GM12878 (cell line): ENCODE data around the gene TMEM272. TPM values are rescaled to one million over a fixed set of nuclear protein-coding genes. Genes with fewer than 3 reads are reported as not detected.

Experiments
- ATAC-seq: fragments of 200-7000 bp; cut with Tn5 transposase; 3 replicates; pipeline ENCODE4 v1.9.1; 2020; ENCODE audit warnings: mild to moderate bottlenecking, moderate library complexity
- BruUV-seq: library from RNA; stranded (reverse); fragments of 400-500 nt; replicated peaks from 2 replicates; lab custom pipeline; 2021; lab: Mats Ljungman, UMichigan
- CTCF ChIA-PET: fragments of 300-600 bp; sonication (Branson Sonifier 250); formaldehyde crosslinking; extraction: SDS; loops from one replicate; lab custom pipeline; 2021; ENCODE audit warnings: inconsistent platforms; lab: Yijun Ruan, JAX
- POLR2A ChIA-PET: fragments of 350-600 bp; formaldehyde crosslinking; extraction: SDS; loops from one replicate; lab custom pipeline; 2021; ENCODE audit warnings: inconsistent platforms; lab: Charles Lee
- RAD21 ChIA-PET: fragments of 300-600 bp; sonication (Branson Sonifier 250); formaldehyde crosslinking; loops from one replicate; lab custom pipeline; 2023; ENCODE audit warnings: antibody characterized with exemption; ENCODE audit not compliant: unreplicated experiment; lab: Charles Lee
- SMC1A ChIA-PET: fragments of 300-600 bp; sonication (Branson Sonifier 250); formaldehyde crosslinking; loops from one replicate; lab custom pipeline; 2023; ENCODE audit not compliant: unreplicated experiment, uncharacterized antibody; lab: Charles Lee
- DNase-seq: peaks from one replicate; pipeline ENCODE4 v3.0.0-alpha.2; 2011; ENCODE audit warnings: low read depth, low spot score
- FAIRE-seq: peaks from 3 replicates; lab custom pipeline; 2011; peaks lifted over from hg19 to GRCh38; lab: Jason Lieb, UNC
- H2AFZ ChIP-seq: 2 replicates; pipeline ENCODE4 v1.6.0; 2011; ENCODE audit warnings: low read depth, low read length, control low read depth; ENCODE audit not compliant: control insufficient read depth
- H3K27ac ChIP-seq: 2 replicates; pipeline ENCODE4 v1.5.1; 2011; ENCODE audit warnings: control low read depth; ENCODE audit not compliant: control insufficient read depth, insufficient read depth
- H3K27me3 ChIP-seq, 2 experiments: replicated peaks in 1 of 2; 2 replicates each; pipeline versions ENCODE4 v1.6.0 to v1.6.1; 2011; ENCODE audit warnings: low read length in 1 of 2; ENCODE audit not compliant: control insufficient read depth in 2 of 2, insufficient read depth in 2 of 2
- H3K36me3 ChIP-seq, 2 experiments: 2 replicates each; pipeline ENCODE4 v1.5.1; 2011; ENCODE audit warnings: low read length in 1 of 2; ENCODE audit not compliant: control insufficient read depth in 2 of 2, insufficient read depth in 2 of 2
- H3K4me1 ChIP-seq: 2 replicates; pipeline ENCODE4 v1.6.1; 2011; ENCODE audit warnings: mild to moderate bottlenecking, low read length, moderate library complexity, mixed read lengths; ENCODE audit not compliant: control insufficient read depth, insufficient read depth
- H3K4me2 ChIP-seq: 2 replicates; pipeline ENCODE4 v1.6.0; 2011; ENCODE audit warnings: control low read depth; ENCODE audit not compliant: control insufficient read depth, insufficient read depth
- H3K4me3 ChIP-seq: fragments of 200-600 bp; sonication (generic); 2 replicates; pipeline ENCODE4 v1.5.1; 2016
- H3K79me2 ChIP-seq: 2 replicates; pipeline ENCODE4 v1.6.0; 2011; ENCODE audit warnings: low read length; ENCODE audit not compliant: control insufficient read depth, insufficient read depth
- H3K9ac ChIP-seq: 2 replicates; pipeline ENCODE4 v1.8.0; 2011; ENCODE audit warnings: low read length, control low read depth, mixed read lengths; ENCODE audit not compliant: control insufficient read depth, insufficient read depth
- H3K9me3 ChIP-seq: replicated peaks from 3 replicates; pipeline ENCODE4 v1.5.1; 2011; ENCODE audit warnings: mild to moderate bottlenecking, low read length; ENCODE audit not compliant: control insufficient read depth, insufficient read depth
- H4K20me1 ChIP-seq: 2 replicates; pipeline ENCODE4 v1.6.0; 2011; ENCODE audit not compliant: control insufficient read depth, insufficient read depth
- BACH1 ChIP-seq: fragments of 450-650 bp; IDR thresholded peaks from 2 replicates; pipeline ENCODE4 v1.6.1; 2017; ENCODE audit warnings: mild to moderate bottlenecking, borderline replicate concordance
- CBX5 ChIP-seq: sonication (generic); IDR thresholded peaks from 2 replicates; pipeline ENCODE4 v1.6.1; 2016; ENCODE audit warnings: low read depth, moderate library complexity, mild to moderate bottlenecking, inconsistent platforms
- CTCF ChIP-seq, 3 experiments: IDR thresholded peaks in 2 of 3; conservative IDR thresholded peaks in 1 of 3; 2 replicates each; pipeline ENCODE4 v1.5.1; 2011; ENCODE audit warnings: low read depth in 3 of 3, low read length in 3 of 3, mild to moderate bottlenecking in 3 of 3, control low read depth in 2 of 3, moderate library complexity in 2 of 3, inconsistent platforms in 1 of 3, mixed read lengths in 1 of 3; ENCODE audit not compliant: control insufficient read depth in 2 of 3, insufficient read depth in 1 of 3; ENCODE audit errors: extremely low read depth in 1 of 3
- KAT2A ChIP-seq: conservative IDR thresholded peaks from 2 replicates; pipeline ENCODE4 v1.6.1; 2011; ENCODE audit warnings: low read depth, low read length; ENCODE audit not compliant: control insufficient read depth
- RAD21 ChIP-seq: IDR thresholded peaks from 2 replicates; pipeline ENCODE4 v1.6.1; 2011; ENCODE audit warnings: mild to moderate bottlenecking, low read depth, low read length, moderate library complexity; ENCODE audit not compliant: insufficient read depth
- SMC3 ChIP-seq: IDR thresholded peaks from 2 replicates; pipeline ENCODE4 v1.6.1; 2011; ENCODE audit warnings: low read length, improper control_type of control experiment, borderline replicate concordance
- SPI1 ChIP-seq: IDR thresholded peaks from 2 replicates; pipeline ENCODE4 v1.6.1; 2011; ENCODE audit warnings: low read depth, mild to moderate bottlenecking, low read length, moderate library complexity, borderline replicate concordance; ENCODE audit not compliant: insufficient read depth
- WGBS: methylation state at CpG from one replicate; pipeline ENCODE4 v1.1.6; 2016; ENCODE audit warnings: low lambda C conversion rate; ENCODE audit not compliant: insufficient replicate concordance, insufficient coverage; ENCODE audit errors: missing lambda C conversion rate; 5-methylcytosine and 5-hydroxymethylcytosine counted together
- in situ Hi-C: fragments of 300-500 bp; cut with MboI; formaldehyde crosslinking; loops from 9 replicates; pipeline ENCODE4 v1.14.3; 2018; ENCODE audit warnings: mixed read lengths
- intact Hi-C: fragments of 100-400 bp; cut with micrococcal nuclease; formaldehyde crosslinking; loops from one replicate; pipeline ENCODE4 v1.14.2; 2022; ENCODE audit not compliant: unreplicated experiment
- polyA plus RNA-seq, 11 experiments: library from polyadenylated mRNA; depleted of rRNA in 4 of 11; unstranded in 6 of 11; stranded (reverse) in 5 of 11; fragments of >200 nt; fragmentation: Nextera tagmentation in 4 of 11; fragmentation: Illumina TruSeq in 1 of 11; extraction: Ambion mirVana in 4 of 11; extraction: Trizol in 1 of 11; gene quantifications; 1 replicate in 1 of 11; 2 replicates in 10 of 11; pipeline versions ENCODE4 v1.2.1 to v1.2.3, GENCODE V29; 2011 to 2016; ENCODE audit warnings: inconsistent platforms in 2 of 11, missing spikeins in 2 of 11, low read depth in 1 of 11
- total RNA-seq, 4 experiments: library from RNA; depleted of rRNA in 3 of 4; stranded (reverse); fragments of >200 nt in 3 of 4; fragmentation: Illumina TruSeq in 1 of 4; extraction: Trizol in 1 of 4; gene quantifications; 2 replicates each; pipeline versions ENCODE4 v1.2.1 to v1.2.3, GENCODE V29; 2013 to 2021

The TMEM272 gene
- total and polyA plus RNA-seq, 10 of the 15 experiments (the other 5 are each of a cell fraction or from before 2014, with no cell fraction given): 0.01 to 0.04 TPM; not detected in 8

GRCh38 chr13:51781246-51782022 is 63.5 kb downstream of the TMEM272 start:
- ChIA-PET POLR2A (interaction anchor here (0.9 kb wide), 1 partner anchor 17 kb away, joined by 3 read pairs; no protein-coding TSS in a partner anchor), RAD21 (interaction anchor here (1.0 to 2.3 kb wide), 6 partner anchors 16 to 656 kb away, joined by 3 to 9 read pairs (median 4); no protein-coding TSS in a partner anchor), SMC1A (interaction anchor here (0.7 to 2.7 kb wide), 11 partner anchors 13 to 353 kb away, joined by 3 to 13 read pairs (median 4); partner anchors contain the start of gene INTS6), CTCF (interaction anchor here (0.6 to 3.5 kb wide), 17 partner anchors 17 to 495 kb away, joined by 3 to 14 read pairs (median 3); no protein-coding TSS in a partner anchor)
- in situ Hi-C loops (no loop called here), intact Hi-C loops (no loop called here)
- H3K4me1 ChIP-seq: peaks cover 5% of the 10 kb centered on the region; the same call in 1 of the 2 replicates
- H3K79me2 ChIP-seq: no peaks in the 10 kb centered on the region
- WGBS: 56% methylated on average over 15 of the region's 15 CpGs
- no peak overlapping the region for H3K9ac ChIP-seq
- DNase-seq (no peak), FAIRE-seq (peak; percentile 56), ATAC-seq (peak; percentile 86)
- H3K36me3 ChIP-seq: no peaks in the 10 kb centered on the region
- TF ChIP-seq CTCF (IDR thresholded peaks at IDR 0.05 in 2 of 3, conservative IDR thresholded peaks at IDR 0.05 in 1 of 3; ENCODE audit: control insufficient read depth in 2 of 3, extremely low read depth in 1 of 3, insufficient read depth in 1 of 3, low read depth in 3 of 3, low read length in 3 of 3): peak; percentile 38 to 61 (median 57); a peak in 4 of 6 replicates
- TF ChIP-seq KAT2A: no peak
- TF ChIP-seq BACH1: no peak
- peak; percentile 66 for TF ChIP-seq RAD21
- peak; percentile 50 for TF ChIP-seq SMC3
- TF ChIP-seq CBX5: no peak
- TF ChIP-seq SPI1: no peak
- BruUV-seq: no TSS peak
- H3K4me2 ChIP-seq: no peak overlapping the region
- no peak overlapping the region for H3K4me3 ChIP-seq
- H2AFZ ChIP-seq: peak overlapping the region; percentile 31; the same call in 1 of the 2 replicates
- no peaks in the 10 kb centered on the region for H3K9me3 ChIP-seq
- no peaks in the 10 kb centered on the region for H4K20me1 ChIP-seq
- no peak overlapping the region for H3K27ac ChIP-seq
- H3K27me3 ChIP-seq: no peaks in the 10 kb centered on the region
